Measurements from ENCODE around the gene MLPH.

Gene MLPH

GRCh38 chr2:237520290-237520689 lies 33.2 kb downstream of the MLPH start:
- DNase-seq (ENCODE audit: low read depth): no peak

GRCh38 chr2:237524631-237525030 lies 37.6 kb downstream of the MLPH start:
- DNase-seq (ENCODE audit: low read depth): no peak

- DNase-seq (ENCODE audit: low read depth): no peak
Observed at GRCh38 chr2:237525559-237526157, 38.6 kb downstream of the MLPH start.

GRCh38 chr2:237527233-237527632 lies 40.2 kb downstream of the MLPH start:
- DNase-seq (ENCODE audit: low read depth): no peak

- no peak for DNase-seq (ENCODE audit: low read depth)
Observed at GRCh38 chr2:237527766-237528165, 40.7 kb downstream of the MLPH start.

GRCh38 chr2:237529452-237530402 lies 42.7 kb downstream of the MLPH start:
- DNase-seq (ENCODE audit: low read depth): no peak

- DNase-seq (ENCODE audit: low read depth): no peak
Observed at GRCh38 chr2:237530472-237531433, 43.7 kb downstream of the MLPH start.

GRCh38 chr2:237532160-237532559 lies 45.1 kb downstream of the MLPH start:
- DNase-seq (ENCODE audit: low read depth): no peak

GRCh38 chr2:237533668-237534161 lies 46.7 kb downstream of the MLPH start:
- DNase-seq (ENCODE audit: low read depth): no peak

- DNase-seq (ENCODE audit: low read depth): no peak
Observed at GRCh38 chr2:237534380-237534779, 47.3 kb downstream of the MLPH start.

- DNase-seq (ENCODE audit: low read depth): no peak
Observed at GRCh38 chr2:237535385-237536082, 48.5 kb downstream of the MLPH start.

GRCh38 chr2:237536083-237536415 lies 49.0 kb downstream of the MLPH start:
- DNase-seq (ENCODE audit: low read depth): no peak

- no peak for DNase-seq (ENCODE audit: low read depth)
Observed at GRCh38 chr2:237536617-237537016, 49.6 kb downstream of the MLPH start.

- DNase-seq (ENCODE audit: low read depth): no peak
Observed at GRCh38 chr2:237538001-237538720, 51.1 kb downstream of the MLPH start.

GRCh38 chr2:237538901-237539300 lies 51.9 kb downstream of the MLPH start:
- no peak for DNase-seq (ENCODE audit: low read depth)

GRCh38 chr2:237539681-237540080 lies 52.6 kb downstream of the MLPH start:
- no peak for DNase-seq (ENCODE audit: low read depth)

- no peak for DNase-seq (ENCODE audit: low read depth)
Observed at GRCh38 chr2:237540223-237540775, 53.2 kb downstream of the MLPH start.

- DNase-seq (ENCODE audit: low read depth): no peak
Observed at GRCh38 chr2:237540823-237541222, 53.8 kb downstream of the MLPH start.

GRCh38 chr2:237541243-237541642 lies 54.2 kb downstream of the MLPH start:
- no peak for DNase-seq (ENCODE audit: low read depth)

GRCh38 chr2:237542001-237542704 lies 55.1 kb downstream of the MLPH start:
- DNase-seq (ENCODE audit: low read depth): no peak

Data from stimulated activated CD8-positive, alpha-beta memory T cell treated with anti-CD3 and anti-CD28 coated beads, Interleukin-15, amount 100 ng/mL, for 24 hours (primary cell).